ENCODE measurements around the gene ZNF185. TPM values are rescaled to one million over a fixed set of nuclear protein-coding genes. Genes with fewer than 3 reads are reported as not detected.
A peak's percentile ranks its signal among the peaks of the same experiment; 100 is the strongest.

ZNF185 gene
- total and polyA plus RNA-seq, 4 donors: 3.7 to 8.9 (median 7.5) TPM

DNA sequence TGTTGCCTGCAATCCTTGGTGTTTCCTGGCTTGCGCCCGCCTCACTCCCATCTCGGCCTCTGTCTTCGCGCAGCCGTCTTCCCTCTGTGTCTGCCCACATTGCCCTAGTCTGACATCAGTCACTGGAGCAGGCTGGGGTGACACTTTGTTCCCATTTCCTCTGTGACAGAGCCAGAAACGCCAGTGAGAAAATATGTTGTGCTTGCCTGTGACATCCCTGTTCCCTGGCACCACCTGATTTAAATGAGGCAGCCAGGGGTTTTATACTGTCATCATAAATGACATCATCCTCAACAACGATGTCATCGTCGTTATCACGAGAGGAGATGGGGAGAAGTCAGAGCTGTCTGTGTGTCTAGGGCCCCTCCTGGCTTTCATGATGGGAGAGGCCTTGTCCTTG is 29.1 kb downstream of the ZNF185 start:
- Histone ChIP-seq H3K4me3 (ENCODE audit: low read depth, low read length) (no peak overlapping the region), H3K4me1 (ENCODE audit: control insufficient read depth, insufficient read depth, low read length) (peaks cover 24% of the 10 kb centered on the region)
- WGBS (ENCODE audit: insufficient coverage): 75% methylated on average over 8 of the region's 11 CpGs

DNA sequence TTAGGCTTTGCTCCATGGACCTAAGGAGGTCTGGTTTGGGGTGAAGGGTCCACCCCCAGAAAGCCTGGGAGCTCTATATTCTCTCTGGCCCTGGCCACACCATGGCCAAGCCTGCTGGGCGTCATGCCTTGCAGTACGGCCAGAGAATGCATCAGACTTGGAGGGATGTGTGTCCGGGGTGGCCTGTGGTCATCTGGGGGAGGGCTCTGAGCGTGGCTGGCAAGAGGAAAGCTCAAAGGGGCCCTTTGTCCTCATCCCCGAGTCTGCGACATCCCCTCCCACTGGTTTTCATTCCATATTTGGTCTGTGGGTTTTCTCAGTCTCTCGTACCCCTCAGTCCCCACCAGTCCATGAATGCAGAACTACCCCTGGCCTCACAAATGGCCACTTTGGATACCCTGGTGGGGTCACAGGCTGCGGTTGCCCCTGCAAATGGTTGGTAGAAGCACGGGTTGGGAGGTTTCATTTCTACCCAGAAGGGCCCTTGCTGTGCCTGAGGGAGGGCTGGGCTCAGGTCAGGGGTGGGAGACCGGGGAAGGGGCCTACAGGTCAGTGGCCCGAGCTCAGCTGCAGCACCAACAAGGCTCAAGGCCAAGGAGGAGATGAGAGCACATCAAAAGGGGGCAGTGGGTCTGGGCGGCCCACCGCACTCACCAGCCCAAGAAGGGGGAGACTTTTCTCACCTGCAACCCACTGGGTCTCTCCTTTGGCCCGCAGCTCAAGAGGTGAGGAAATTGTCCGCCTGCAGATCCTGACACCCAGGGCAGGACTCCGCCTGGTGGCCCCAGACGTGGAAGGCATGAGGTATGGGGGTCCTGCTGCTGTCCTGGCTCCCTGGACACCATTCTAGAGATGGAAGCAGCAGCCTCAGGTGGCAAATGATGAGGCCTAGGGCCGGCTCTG is 30.2 kb downstream of the ZNF185 start:
- Histone ChIP-seq H3K27ac (ENCODE audit: low read depth, low read length) (peak overlapping the region; percentile 78), H3K4me3 (ENCODE audit: low read depth, low read length) (no peak overlapping the region), H3K27me3 (ENCODE audit: control insufficient read depth, insufficient read depth, low read length) (no peaks in the 10 kb centered on the region), H3K9me3 (ENCODE audit: control insufficient read depth, insufficient read depth, low read length) (no peaks in the 10 kb centered on the region), H3K4me1 (ENCODE audit: control insufficient read depth, insufficient read depth, low read length) (peaks cover 24% of the 10 kb centered on the region), H3K36me3 (ENCODE audit: control insufficient read depth, insufficient read depth, low read length) (no peaks in the 10 kb centered on the region)
- 82% methylated on average over 9 of the region's 18 CpGs for WGBS (ENCODE audit: insufficient coverage)
- no peak for DNase-seq (ENCODE audit: low read depth in 4 of 6, low spot score in 6 of 6)

More for the DNA sequence above, 29.1 kb downstream of the ZNF185 start:
- Histone ChIP-seq H3K27me3 (ENCODE audit: control insufficient read depth, insufficient read depth, low read length) (no peaks in the 10 kb centered on the region), H3K36me3 (ENCODE audit: control insufficient read depth, insufficient read depth, low read length) (no peaks in the 10 kb centered on the region), H3K9me3 (ENCODE audit: control insufficient read depth, insufficient read depth, low read length) (no peaks in the 10 kb centered on the region), H3K27ac (ENCODE audit: low read depth, low read length) (peak overlapping the region; percentile 78)
- no peak for DNase-seq (ENCODE audit: low read depth in 4 of 6, low spot score in 6 of 6)

DNA sequence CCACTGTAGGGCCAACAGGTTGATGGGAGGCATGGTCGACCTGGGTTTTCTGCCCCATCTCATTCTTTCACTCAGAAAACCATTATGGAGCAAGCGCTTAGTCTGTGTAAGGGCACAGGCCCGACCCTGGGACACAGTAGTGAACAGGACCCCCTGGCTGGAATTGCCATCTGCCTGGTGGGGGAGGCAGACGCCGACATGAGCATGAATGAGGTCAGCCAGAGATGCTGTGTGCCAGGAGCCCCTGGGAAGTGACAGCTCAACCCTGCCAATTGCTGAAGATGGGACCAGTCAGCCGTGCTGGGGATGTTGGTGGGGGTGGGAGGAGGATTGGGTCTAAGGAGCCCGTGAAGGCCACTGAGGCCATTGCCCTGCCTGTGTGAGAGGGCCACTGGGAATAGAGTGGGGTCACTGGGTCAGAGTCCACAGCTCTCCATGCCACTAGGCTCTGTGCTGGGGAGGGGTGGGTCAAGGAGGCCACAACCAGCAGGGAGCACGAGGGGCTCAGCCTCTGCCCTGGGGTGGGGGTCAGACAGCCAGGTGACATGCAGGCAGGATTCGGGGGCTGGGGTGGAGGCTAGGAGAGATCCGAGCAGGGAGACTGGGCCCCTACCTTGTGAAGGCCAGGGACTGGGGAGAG is 31.0 kb downstream of the ZNF185 start:
- Histone ChIP-seq H3K27ac (ENCODE audit: low read depth, low read length) (no peak overlapping the region), H3K27me3 (ENCODE audit: control insufficient read depth, insufficient read depth, low read length) (no peaks in the 10 kb centered on the region), H3K4me3 (ENCODE audit: low read depth, low read length) (no peak overlapping the region), H3K36me3 (ENCODE audit: control insufficient read depth, insufficient read depth, low read length) (no peaks in the 10 kb centered on the region), H3K9me3 (ENCODE audit: control insufficient read depth, insufficient read depth, low read length) (no peaks in the 10 kb centered on the region), H3K4me1 (ENCODE audit: control insufficient read depth, insufficient read depth, low read length) (peaks cover 24% of the 10 kb centered on the region)
- DNase-seq (ENCODE audit: low read depth in 4 of 6, low spot score in 6 of 6): no peak
- WGBS (ENCODE audit: insufficient coverage): 71% methylated on average over 9 of the region's 10 CpGs

DNA sequence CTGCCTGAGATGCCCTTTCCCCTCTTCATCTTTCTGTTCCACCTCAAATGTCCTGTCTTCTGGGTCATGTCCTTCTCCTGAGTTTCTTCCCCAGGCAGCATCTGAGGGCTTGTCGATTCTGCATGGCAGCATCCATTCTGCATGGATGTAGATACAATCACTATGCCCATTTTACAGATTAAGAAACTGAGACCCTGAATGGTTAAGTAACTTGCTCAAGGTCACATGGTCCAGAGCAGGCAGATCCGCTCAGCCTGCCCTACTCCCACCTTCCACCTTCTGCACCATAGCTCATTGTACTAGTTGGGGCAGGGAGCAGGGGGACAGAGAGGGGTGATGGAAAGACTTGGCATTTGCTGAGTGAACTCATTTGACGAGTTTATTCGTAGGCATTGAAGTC is 32.0 kb downstream of the ZNF185 start:
- no peaks in the 10 kb centered on the region for H3K27me3 ChIP-seq (ENCODE audit: control insufficient read depth, insufficient read depth, low read length)
- no peaks in the 10 kb centered on the region for H3K9me3 ChIP-seq (ENCODE audit: control insufficient read depth, insufficient read depth, low read length)
- DNase-seq (ENCODE audit: low read depth in 4 of 6, low spot score in 6 of 6): no peak
- H3K27ac ChIP-seq (ENCODE audit: low read depth, low read length): no peak overlapping the region
- H3K36me3 ChIP-seq (ENCODE audit: control insufficient read depth, insufficient read depth, low read length): no peaks in the 10 kb centered on the region
- no peak overlapping the region for H3K4me3 ChIP-seq (ENCODE audit: low read depth, low read length)
- H3K4me1 ChIP-seq (ENCODE audit: control insufficient read depth, insufficient read depth, low read length): peaks cover 24% of the 10 kb centered on the region
- 75% methylated on average over 2 of the region's 4 CpGs for WGBS (ENCODE audit: insufficient coverage)

GRCh38 chrX:152930516-152930915 is 32.6 kb downstream of the ZNF185 start:
- H3K27ac ChIP-seq (ENCODE audit: low read depth, low read length): no peak overlapping the region
- no peak overlapping the region for H3K4me3 ChIP-seq (ENCODE audit: low read depth, low read length)
- DNase-seq (ENCODE audit: low read depth in 4 of 6, low spot score in 6 of 6): no peak
- no peaks in the 10 kb centered on the region for H3K9me3 ChIP-seq (ENCODE audit: control insufficient read depth, insufficient read depth, low read length)
- H3K36me3 ChIP-seq (ENCODE audit: control insufficient read depth, insufficient read depth, low read length): no peaks in the 10 kb centered on the region
- WGBS (ENCODE audit: insufficient coverage): 52% methylated on average over 4 of the region's 4 CpGs
- no peaks in the 10 kb centered on the region for H3K27me3 ChIP-seq (ENCODE audit: control insufficient read depth, insufficient read depth, low read length)
- H3K4me1 ChIP-seq (ENCODE audit: control insufficient read depth, insufficient read depth, low read length): peaks cover 24% of the 10 kb centered on the region

- Histone ChIP-seq H3K4me3 (ENCODE audit: low read depth, low read length) (no peak overlapping the region), H3K36me3 (ENCODE audit: control insufficient read depth, insufficient read depth, low read length) (no peaks in the 10 kb centered on the region), H3K9me3 (ENCODE audit: control insufficient read depth, insufficient read depth, low read length) (no peaks in the 10 kb centered on the region), H3K27me3 (ENCODE audit: control insufficient read depth, insufficient read depth, low read length) (no peaks in the 10 kb centered on the region), H3K4me1 (ENCODE audit: control insufficient read depth, insufficient read depth, low read length) (peaks cover 11% of the 10 kb centered on the region), H3K27ac (ENCODE audit: low read depth, low read length) (no peak overlapping the region)
- DNase-seq (ENCODE audit: low read depth in 4 of 6, low spot score in 6 of 6): no peak
- WGBS (ENCODE audit: insufficient coverage): 74% methylated on average over 5 of the region's 6 CpGs
These were observed 34.3 kb downstream of the ZNF185 start for GRCh38 chrX:152932144-152932543.

- WGBS (ENCODE audit: insufficient coverage): 83% methylated on average over 8 of the region's 8 CpGs
- H3K27me3 ChIP-seq (ENCODE audit: control insufficient read depth, insufficient read depth, low read length): no peaks in the 10 kb centered on the region
These were observed 34.8 kb downstream of the ZNF185 start for GRCh38 chrX:152932598-152933175.

DNA sequence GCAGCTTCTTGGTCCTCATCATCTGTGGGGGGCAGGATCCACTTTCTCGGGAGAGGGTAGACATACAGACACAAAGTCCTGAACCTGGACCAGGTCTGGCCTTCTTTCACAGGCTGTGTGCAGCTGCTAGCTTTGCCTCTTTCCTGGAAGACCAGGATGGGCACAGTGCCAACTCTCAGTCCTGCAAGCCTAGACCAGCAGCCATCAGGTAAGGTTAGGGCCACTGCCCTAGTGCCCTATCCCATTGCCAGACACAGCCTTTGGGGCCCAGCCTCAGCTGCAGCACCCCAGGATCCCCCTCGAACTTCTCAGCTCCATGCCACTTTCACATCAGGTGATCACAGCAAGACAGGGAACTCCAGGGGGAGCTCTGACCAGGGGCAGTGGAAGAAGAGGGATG is 38.4 kb downstream of the ZNF185 start:
- Histone ChIP-seq H3K9me3 (ENCODE audit: control insufficient read depth, insufficient read depth, low read length) (no peaks in the 10 kb centered on the region), H3K36me3 (ENCODE audit: control insufficient read depth, insufficient read depth, low read length) (no peaks in the 10 kb centered on the region), H3K27me3 (ENCODE audit: control insufficient read depth, insufficient read depth, low read length) (no peaks in the 10 kb centered on the region), H3K27ac (ENCODE audit: low read depth, low read length) (no peak overlapping the region), H3K4me3 (ENCODE audit: low read depth, low read length) (no peak overlapping the region), H3K4me1 (ENCODE audit: control insufficient read depth, insufficient read depth, low read length) (no peaks in the 10 kb centered on the region)
- 53% methylated on average over 1 of the region's 2 CpGs for WGBS (ENCODE audit: insufficient coverage)
- no peak for DNase-seq (ENCODE audit: low read depth in 4 of 6, low spot score in 6 of 6)

More at GRCh38 chrX:152932598-152933175, 34.8 kb downstream of the ZNF185 start:
- DNase-seq (ENCODE audit: low read depth in 4 of 6, low spot score in 6 of 6): no peak
- H3K9me3 ChIP-seq (ENCODE audit: control insufficient read depth, insufficient read depth, low read length): no peaks in the 10 kb centered on the region
- no peak overlapping the region for H3K4me3 ChIP-seq (ENCODE audit: low read depth, low read length)
- no peaks in the 10 kb centered on the region for H3K36me3 ChIP-seq (ENCODE audit: control insufficient read depth, insufficient read depth, low read length)
- peaks cover 6% of the 10 kb centered on the region for H3K4me1 ChIP-seq (ENCODE audit: control insufficient read depth, insufficient read depth, low read length)
- H3K27ac ChIP-seq (ENCODE audit: low read depth, low read length): no peak overlapping the region

GRCh38 chrX:152937236-152937635 is 39.4 kb downstream of the ZNF185 start:
- H3K27me3 ChIP-seq (ENCODE audit: control insufficient read depth, insufficient read depth, low read length): no peaks in the 10 kb centered on the region
- WGBS (ENCODE audit: insufficient coverage): 89% methylated on average over 8 of the region's 9 CpGs
- H3K9me3 ChIP-seq (ENCODE audit: control insufficient read depth, insufficient read depth, low read length): no peaks in the 10 kb centered on the region
- no peak overlapping the region for H3K27ac ChIP-seq (ENCODE audit: low read depth, low read length)
- H3K36me3 ChIP-seq (ENCODE audit: control insufficient read depth, insufficient read depth, low read length): no peaks in the 10 kb centered on the region
- peaks cover 4% of the 10 kb centered on the region for H3K4me1 ChIP-seq (ENCODE audit: control insufficient read depth, insufficient read depth, low read length)
- H3K4me3 ChIP-seq (ENCODE audit: low read depth, low read length): no peak overlapping the region
- no peak for DNase-seq (ENCODE audit: low read depth in 4 of 6, low spot score in 6 of 6)
